Liver (tissue), 9 donors: ENCODE results near the gene TEX51. TPM values are rescaled to one million over a fixed set of nuclear protein-coding genes. Genes with fewer than 3 reads are reported as not detected.
A peak's percentile ranks its signal among the peaks of the same experiment; 100 is the strongest.

Experiments used
- DNase-seq: peaks from one replicate; pipeline ENCODE4 v3.0.0-alpha.2; 2017; ENCODE audit warnings: low spot score
- H3K27ac ChIP-seq, 2 donors: one replicate each; pipeline ENCODE4 v1.7.0; 2013; ENCODE audit warnings: inconsistent platforms in 2 of 2, low read length in 2 of 2, control low read depth in 1 of 2, low read depth in 1 of 2, mild to moderate bottlenecking in 1 of 2
- H3K27me3 ChIP-seq, 4 donors: one replicate each; pipeline versions ENCODE4 v1.6.1 to v1.7.0; 2013; ENCODE audit warnings: low read length in 3 of 4, inconsistent platforms in 1 of 4, mild to moderate bottlenecking in 1 of 4, moderate library complexity in 1 of 4; ENCODE audit not compliant: control insufficient read depth in 4 of 4, insufficient read depth in 4 of 4
- H3K36me3 ChIP-seq, 4 donors: one replicate each; pipeline versions ENCODE4 v1.6.1 to v1.7.0; 2013; ENCODE audit warnings: low read length in 3 of 4, mild to moderate bottlenecking in 3 of 4, low read depth in 1 of 4, moderate library complexity in 1 of 4; ENCODE audit not compliant: control insufficient read depth in 4 of 4, insufficient read depth in 3 of 4
- H3K4me1 ChIP-seq, 4 donors: one replicate each; pipeline versions ENCODE4 v1.6.1 to v1.7.0; 2013; ENCODE audit warnings: low read length in 3 of 4, mild to moderate bottlenecking in 3 of 4, moderate library complexity in 1 of 4; ENCODE audit not compliant: control insufficient read depth in 4 of 4, insufficient read depth in 4 of 4
- H3K4me3 ChIP-seq, 3 donors: one replicate each; pipeline versions ENCODE4 v1.6.1 to v1.7.0; 2013; ENCODE audit warnings: low read length in 3 of 3, control low read depth in 1 of 3, low read depth in 1 of 3, mild to moderate bottlenecking in 1 of 3
- H3K9ac ChIP-seq, 2 donors: one replicate each; pipeline ENCODE4 v1.7.0; 2013; ENCODE audit warnings: low read length in 2 of 2, mild to moderate bottlenecking in 2 of 2, moderate library complexity in 2 of 2, control low read depth in 1 of 2, low read depth in 1 of 2
- H3K9me3 ChIP-seq, 4 donors: one replicate each; pipeline versions ENCODE4 v1.6.1 to v1.7.0; 2013; ENCODE audit warnings: low read length in 3 of 4; ENCODE audit not compliant: control insufficient read depth in 4 of 4
- ATF3 ChIP-seq: IDR thresholded peaks from 2 replicates; pipeline ENCODE4 v1.6.1; 2016; ENCODE audit warnings: antibody characterized with exemption
- CTCF ChIP-seq: fragments of 150-350 bp; IDR thresholded peaks from 2 replicates; pipeline ENCODE4 v1.5.1; 2017; ENCODE audit warnings: improper control_type of control experiment, low read depth, low read length; ENCODE audit not compliant: missing input control
- EGR1 ChIP-seq, 2 donors: IDR thresholded peaks; 2 replicates each; pipeline ENCODE4 v1.6.1; 2016 to 2018; ENCODE audit warnings: antibody characterized with exemption in 2 of 2, low read depth in 2 of 2
- FOXA1 ChIP-seq: IDR thresholded peaks from 2 replicates; pipeline ENCODE4 v1.6.1; 2016; ENCODE audit warnings: antibody characterized with exemption
- FOXA2 ChIP-seq: IDR thresholded peaks from 2 replicates; pipeline ENCODE4 v1.6.1; 2016; ENCODE audit warnings: antibody characterized with exemption
- GABPA ChIP-seq, 2 donors: IDR thresholded peaks in 1 of 2; conservative IDR thresholded peaks in 1 of 2; 2 replicates each; pipeline ENCODE4 v1.6.1; 2016; ENCODE audit warnings: antibody characterized with exemption in 2 of 2, mild to moderate bottlenecking in 1 of 2, moderate library complexity in 1 of 2
- HNF4A ChIP-seq, 2 donors: conservative IDR thresholded peaks; 2 replicates each; pipeline ENCODE4 v1.6.1; 2016; ENCODE audit warnings: antibody characterized with exemption in 2 of 2, mild to moderate bottlenecking in 2 of 2
- HNF4G ChIP-seq: IDR thresholded peaks from 2 replicates; pipeline ENCODE4 v1.6.1; 2016; ENCODE audit warnings: antibody characterized with exemption
- JUND ChIP-seq, 2 donors: IDR thresholded peaks; 2 replicates each; pipeline ENCODE4 v1.6.1; 2016; ENCODE audit warnings: antibody characterized with exemption in 2 of 2
- RAD21 ChIP-seq, 2 donors: IDR thresholded peaks; 2 replicates each; pipeline ENCODE4 v1.6.1; 2016; ENCODE audit warnings: antibody characterized with exemption in 2 of 2, mild to moderate bottlenecking in 2 of 2
- RXRA ChIP-seq, 2 donors: IDR thresholded peaks; 2 replicates each; pipeline ENCODE4 v1.6.1; 2017 to 2018; ENCODE audit warnings: antibody characterized with exemption in 2 of 2, mild to moderate bottlenecking in 1 of 2
- SP1 ChIP-seq: IDR thresholded peaks from 2 replicates; pipeline ENCODE4 v1.6.1; 2018; ENCODE audit warnings: antibody characterized with exemption, mild to moderate bottlenecking
- TAF1 ChIP-seq: conservative IDR thresholded peaks from 2 replicates; pipeline ENCODE4 v1.6.1; 2016; ENCODE audit warnings: antibody characterized with exemption, mild to moderate bottlenecking
- YY1 ChIP-seq: IDR thresholded peaks from 2 replicates; pipeline ENCODE4 v1.6.1; 2016; ENCODE audit warnings: antibody characterized with exemption, mild to moderate bottlenecking
- ZBTB33 ChIP-seq: IDR thresholded peaks from 2 replicates; pipeline ENCODE4 v1.6.1; 2016; ENCODE audit warnings: antibody characterized with exemption
- WGBS: extraction: QIAGEN DNeasy Blood & Tissue Kit; methylation state at CpG from one replicate; pipeline ENCODE4 v1.1.7; 2013; 5-methylcytosine and 5-hydroxymethylcytosine counted together
- polyA plus RNA-seq, 2 donors: library from polyadenylated mRNA; stranded (reverse) in 1 of 2; unstranded in 1 of 2; fragments of 200-250 nt in 1 of 2; fragments of >200 nt in 1 of 2; fragmentation: Nextera tagmentation in 1 of 2; extraction: Ambion mirVana in 1 of 2; gene quantifications; one replicate each; pipeline versions ENCODE4 v1.2.1 to v1.2.3, GENCODE V29; 2013 to 2015
- total RNA-seq, 2 donors: library from RNA; depleted of rRNA; stranded (reverse); fragments of >200 nt; gene quantifications; one replicate each; pipeline ENCODE4 v1.2.3, GENCODE V29; 2014
- TF ChIP-seq, protein P1 (sequence below): IDR thresholded peaks from 2 replicates; pipeline ENCODE4 v1.6.1; 2016; ENCODE audit warnings: antibody characterized with exemption
- TF ChIP-seq, protein P2 (sequence below): IDR thresholded peaks from 2 replicates; pipeline ENCODE4 v1.6.1; 2016; ENCODE audit warnings: antibody characterized with exemption, mild to moderate bottlenecking
- donor health status: healthy.
- donor health status: healthy.
- donor health status: healthy.
- donor health status: healthy.
- donor health status: healthy.

The TEX51 gene
- total and polyA plus RNA-seq, 4 donors: not detected

DNA sequence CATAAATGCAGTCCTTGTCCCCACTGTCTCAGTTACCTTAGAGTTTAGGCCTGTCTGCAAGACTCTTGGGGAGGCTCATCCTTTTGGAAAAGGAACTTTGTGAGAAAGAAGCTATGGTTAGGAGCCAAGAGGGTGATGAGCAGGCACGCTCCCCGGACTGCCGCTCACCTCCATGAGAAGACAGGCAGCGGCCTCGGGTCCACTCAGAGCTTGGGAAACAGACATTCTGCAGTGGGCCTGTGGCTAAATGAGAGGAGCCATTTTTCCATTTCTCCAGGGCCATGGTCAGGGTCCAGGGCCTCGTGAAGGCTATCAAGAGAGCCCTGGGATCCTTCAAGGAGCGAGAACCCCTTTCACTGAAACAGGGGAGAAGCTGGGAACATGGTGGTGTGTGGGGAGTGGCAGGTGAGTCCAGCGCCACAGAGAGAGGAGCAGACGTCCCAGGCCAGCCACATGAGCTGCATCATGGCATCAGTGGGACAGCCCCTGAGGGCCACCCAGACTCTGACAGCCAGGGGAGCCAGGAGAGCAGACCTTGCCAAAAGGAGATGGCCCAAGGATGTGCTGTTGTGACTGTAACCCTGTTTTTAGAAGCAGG lies 4.0 kb upstream of the TEX51 start:
- no peak overlapping the region for H3K9ac ChIP-seq
- H3K27ac ChIP-seq: no peak overlapping the region
- DNase-seq: peak; percentile 28
- H3K27me3 ChIP-seq: no peaks in the 10 kb centered on the region
- H3K36me3 ChIP-seq: no peaks in the 10 kb centered on the region
- 88% methylated on average over 9 of the region's 9 CpGs for WGBS
- no peaks in the 10 kb centered on the region for H3K9me3 ChIP-seq
- no peak overlapping the region for H3K4me3 ChIP-seq
- H3K4me1 ChIP-seq: no peaks in the 10 kb centered on the region
- TF ChIP-seq RXRA (IDR thresholded peaks at IDR 0.05) (no peak), FOXA2 (no peak), ATF3 (no peak), GABPA (IDR thresholded peaks at IDR 0.05 in 1 of 2, conservative IDR thresholded peaks at IDR 0.05 in 1 of 2) (no peak), HNF4G (no peak), EGR1 (IDR thresholded peaks at IDR 0.05; ENCODE audit: low read depth in 2 of 2) (no peak), RAD21 (IDR thresholded peaks at IDR 0.05) (no peak), FOXA1 (no peak), ZBTB33 (no peak), SP1 (no peak), YY1 (no peak), HNF4A (conservative IDR thresholded peaks at IDR 0.05) (no peak)

- H3K9me3 ChIP-seq: no peaks in the 10 kb centered on the region
- 53% methylated on average over 4 of the region's 4 CpGs for WGBS
- H3K27me3 ChIP-seq: no peaks in the 10 kb centered on the region
- peak; percentile 17 for DNase-seq
- no peak overlapping the region for H3K27ac ChIP-seq
- no peaks in the 10 kb centered on the region for H3K36me3 ChIP-seq
- H3K4me1 ChIP-seq: no peaks in the 10 kb centered on the region
- H3K4me3 ChIP-seq: no peak overlapping the region
- no peak overlapping the region for H3K9ac ChIP-seq
- no peak for TF ChIP-seq GABPA (IDR thresholded peaks at IDR 0.05 in 1 of 2, conservative IDR thresholded peaks at IDR 0.05 in 1 of 2)
- TF ChIP-seq, protein P1, sequence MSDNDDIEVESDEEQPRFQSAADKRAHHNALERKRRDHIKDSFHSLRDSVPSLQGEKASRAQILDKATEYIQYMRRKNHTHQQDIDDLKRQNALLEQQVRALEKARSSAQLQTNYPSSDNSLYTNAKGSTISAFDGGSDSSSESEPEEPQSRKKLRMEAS: no peak
- TF ChIP-seq SP1: no peak
- no peak for TF ChIP-seq FOXA1
- no peak for TF ChIP-seq RAD21 (IDR thresholded peaks at IDR 0.05)
- no peak for TF ChIP-seq YY1
- no peak for TF ChIP-seq RXRA (IDR thresholded peaks at IDR 0.05)
- TF ChIP-seq HNF4A (conservative IDR thresholded peaks at IDR 0.05): no peak
- TF ChIP-seq ATF3: no peak
Observed at GRCh38 chr2:126895336-126895735, 3.4 kb upstream of the TEX51 start.

- DNase-seq: no peak
- no peak overlapping the region for H3K9ac ChIP-seq
- H3K9me3 ChIP-seq: no peaks in the 10 kb centered on the region
- 79% methylated on average over 4 of the region's 4 CpGs for WGBS
- H3K27ac ChIP-seq: no peak overlapping the region
- H3K27me3 ChIP-seq: no peaks in the 10 kb centered on the region
- no peaks in the 10 kb centered on the region for H3K4me1 ChIP-seq
- H3K36me3 ChIP-seq: no peaks in the 10 kb centered on the region
- no peak overlapping the region for H3K4me3 ChIP-seq
- TF ChIP-seq, protein P1: no peak
- TF ChIP-seq TAF1 (no peak), EGR1 (IDR thresholded peaks at IDR 0.05; ENCODE audit: low read depth in 2 of 2) (no peak), ATF3 (no peak), JUND (IDR thresholded peaks at IDR 0.05) (no peak), RXRA (IDR thresholded peaks at IDR 0.05) (no peak), YY1 (no peak), HNF4A (conservative IDR thresholded peaks at IDR 0.05) (no peak), CTCF (no peak), HNF4G (no peak)
- TF ChIP-seq, protein P2, sequence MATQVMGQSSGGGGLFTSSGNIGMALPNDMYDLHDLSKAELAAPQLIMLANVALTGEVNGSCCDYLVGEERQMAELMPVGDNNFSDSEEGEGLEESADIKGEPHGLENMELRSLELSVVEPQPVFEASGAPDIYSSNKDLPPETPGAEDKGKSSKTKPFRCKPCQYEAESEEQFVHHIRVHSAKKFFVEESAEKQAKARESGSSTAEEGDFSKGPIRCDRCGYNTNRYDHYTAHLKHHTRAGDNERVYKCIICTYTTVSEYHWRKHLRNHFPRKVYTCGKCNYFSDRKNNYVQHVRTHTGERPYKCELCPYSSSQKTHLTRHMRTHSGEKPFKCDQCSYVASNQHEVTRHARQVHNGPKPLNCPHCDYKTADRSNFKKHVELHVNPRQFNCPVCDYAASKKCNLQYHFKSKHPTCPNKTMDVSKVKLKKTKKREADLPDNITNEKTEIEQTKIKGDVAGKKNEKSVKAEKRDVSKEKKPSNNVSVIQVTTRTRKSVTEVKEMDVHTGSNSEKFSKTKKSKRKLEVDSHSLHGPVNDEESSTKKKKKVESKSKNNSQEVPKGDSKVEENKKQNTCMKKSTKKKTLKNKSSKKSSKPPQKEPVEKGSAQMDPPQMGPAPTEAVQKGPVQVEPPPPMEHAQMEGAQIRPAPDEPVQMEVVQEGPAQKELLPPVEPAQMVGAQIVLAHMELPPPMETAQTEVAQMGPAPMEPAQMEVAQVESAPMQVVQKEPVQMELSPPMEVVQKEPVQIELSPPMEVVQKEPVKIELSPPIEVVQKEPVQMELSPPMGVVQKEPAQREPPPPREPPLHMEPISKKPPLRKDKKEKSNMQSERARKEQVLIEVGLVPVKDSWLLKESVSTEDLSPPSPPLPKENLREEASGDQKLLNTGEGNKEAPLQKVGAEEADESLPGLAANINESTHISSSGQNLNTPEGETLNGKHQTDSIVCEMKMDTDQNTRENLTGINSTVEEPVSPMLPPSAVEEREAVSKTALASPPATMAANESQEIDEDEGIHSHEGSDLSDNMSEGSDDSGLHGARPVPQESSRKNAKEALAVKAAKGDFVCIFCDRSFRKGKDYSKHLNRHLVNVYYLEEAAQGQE: no peak
Observed at GRCh38 chr2:126896471-126896870, 2.2 kb upstream of the TEX51 start.
